NCI-H1436 (cell line): ENCODE results near the gene SNAPC2.
"Not testable (repeated sequence)": the region's sequence is repeated elsewhere in the genome, so short reads cannot be mapped to it uniquely, and the experiment has no call there.

Source experiments
- DNase-seq: peaks from one replicate; lab custom pipeline; 2025; lab: John Stamatoyannopoulos, UW

SNAPC2 gene

GRCh38 chr19:7888145-7888825 lies 31.9 kb upstream of the SNAPC2 start, which contains the start of gene LRRC8E:
TSS of gene LRRC8E (plus strand) at chr19:7888510. CDS start at chr19:7895604, 7,094 bp downstream.
- DNase-seq = no peak

- no peak for DNase-seq
These were observed 31.3 kb upstream of the SNAPC2 start for GRCh38 chr19:7888826-7889217.

- not testable (repeated sequence) for DNase-seq
These were observed 26.6 kb upstream of the SNAPC2 start for GRCh38 chr19:7893362-7894101.

GRCh38 chr19:7894612-7895309 lies 25.4 kb upstream of the SNAPC2 start:
- DNase-seq = no peak

GRCh38 chr19:7895565-7895964 lies 24.6 kb upstream of the SNAPC2 start:
- DNase-seq = no peak

GRCh38 chr19:7897292-7897691 lies 22.8 kb upstream of the SNAPC2 start:
- no peak for DNase-seq

GRCh38 chr19:7898967-7899366 lies 21.2 kb upstream of the SNAPC2 start:
- DNase-seq = no peak

- DNase-seq = no peak
These were observed 20.3 kb upstream of the SNAPC2 start for GRCh38 chr19:7899751-7900378.

GRCh38 chr19:7900401-7900870 lies 19.7 kb upstream of the SNAPC2 start:
- DNase-seq = no peak

GRCh38 chr19:7900931-7901330 lies 19.2 kb upstream of the SNAPC2 start:
- no peak for DNase-seq

- DNase-seq = no peak
These were observed 18.8 kb upstream of the SNAPC2 start for GRCh38 chr19:7901337-7901736.

- DNase-seq = no peak
These were observed 17.3 kb upstream of the SNAPC2 start for GRCh38 chr19:7902796-7903243.

- peak; percentile 99 for DNase-seq
These were observed 16.7 kb upstream of the SNAPC2 start, which contains the start of gene MAP2K7 for GRCh38 chr19:7903244-7904073. TSS of gene MAP2K7 (plus strand) at chr19:7903877. CDS start at chr19:7903945, 68 bp downstream.

- no peak for DNase-seq
These were observed 15.8 kb upstream of the SNAPC2 start for GRCh38 chr19:7904074-7905020.

GRCh38 chr19:7905268-7905667 lies 14.9 kb upstream of the SNAPC2 start:
- DNase-seq = no peak

- no peak for DNase-seq
These were observed 14.3 kb upstream of the SNAPC2 start for GRCh38 chr19:7905859-7906258.

- DNase-seq = no peak
These were observed 13.0 kb upstream of the SNAPC2 start for GRCh38 chr19:7907122-7907521.

- DNase-seq = no peak
These were observed 12.6 kb upstream of the SNAPC2 start for GRCh38 chr19:7907544-7907943.

GRCh38 chr19:7908078-7908699 lies 11.9 kb upstream of the SNAPC2 start:
- DNase-seq = no peak
